GM21529 (cell line): ENCODE results near the gene ENPP6.

Experiments used
- ATAC-seq: cut with Tn5 transposase; IDR thresholded peaks from one replicate; pipeline ENCODE4 v1.9.1; 2021; ENCODE audit not compliant: unreplicated experiment

The ENPP6 gene

GRCh38 chr4:184192933-184193332, 24.7 kb downstream of the ENPP6 start:
- no peak for ATAC-seq

GRCh38 chr4:184191267-184191666, 26.4 kb downstream of the ENPP6 start:
- ATAC-seq, result no peak

DNA sequence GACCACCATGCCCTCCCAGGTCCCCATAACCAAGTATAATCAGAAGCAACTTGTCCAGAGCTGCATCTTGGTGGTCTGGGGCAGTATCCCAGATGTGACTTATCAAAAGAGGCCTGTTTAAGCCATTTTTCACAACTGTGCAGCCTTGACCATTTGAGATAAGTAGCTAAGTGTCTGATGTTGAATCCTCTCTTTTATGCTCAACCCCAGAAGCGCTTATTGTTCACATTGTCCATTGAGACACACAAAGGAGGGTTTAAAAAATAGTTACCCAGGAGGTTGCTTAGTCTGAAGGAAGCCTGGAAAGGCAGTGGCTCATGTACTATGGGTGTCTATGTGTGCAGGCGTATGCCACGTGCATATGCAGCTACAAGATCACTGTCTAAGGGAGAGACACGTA, 27.0 kb downstream of the ENPP6 start:
- ATAC-seq, result no peak

- no peak for ATAC-seq
Measured at GRCh38 chr4:184189966-184190365, 27.7 kb downstream of the ENPP6 start.

GRCh38 chr4:184188443-184189400, 29.0 kb downstream of the ENPP6 start:
- no peak for ATAC-seq

GRCh38 chr4:184177271-184177670, 40.4 kb downstream of the ENPP6 start:
- no peak for ATAC-seq

DNA sequence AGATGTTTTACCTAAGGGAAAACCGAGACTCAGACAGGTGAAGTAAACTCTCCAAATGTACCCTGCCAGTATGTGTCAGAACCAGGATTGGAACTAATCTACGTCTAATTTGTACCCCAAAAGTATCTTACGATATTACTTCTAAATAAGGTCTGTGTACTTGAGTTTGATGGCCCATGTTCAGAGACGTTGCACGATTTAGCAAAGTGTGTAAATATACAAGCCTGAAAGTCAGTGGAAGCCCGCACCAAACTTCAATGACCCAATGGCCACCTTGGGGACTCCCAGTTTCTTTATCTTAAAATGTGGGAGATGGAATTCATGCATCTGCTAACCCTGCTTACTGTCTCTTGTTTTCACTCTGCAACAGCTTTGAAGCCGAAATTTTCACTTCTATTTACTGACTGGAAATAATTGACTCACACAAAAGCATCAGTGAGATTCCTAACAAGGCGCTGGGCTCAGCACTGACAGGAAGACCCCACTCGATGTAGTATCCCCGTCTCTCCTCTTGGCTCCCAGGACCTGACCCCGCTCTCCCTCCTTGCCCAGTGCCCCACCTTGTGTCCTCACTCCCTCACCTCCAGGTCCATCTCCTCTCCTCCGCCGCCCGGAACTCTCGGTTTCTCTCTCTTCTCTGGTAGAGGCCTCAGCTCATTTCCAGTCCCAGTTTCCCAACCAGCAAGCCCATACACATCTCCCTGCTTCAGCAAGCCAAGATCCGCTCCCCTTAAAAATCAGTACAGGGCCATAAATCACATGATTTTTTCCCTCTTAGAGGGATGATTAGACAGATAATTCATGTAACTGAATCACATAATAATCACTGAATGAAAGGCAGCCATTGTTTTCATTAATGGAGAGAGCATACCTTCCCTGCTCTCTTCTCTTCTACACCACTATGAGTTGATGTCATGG, 42.8 kb downstream of the ENPP6 start:
- ATAC-seq, result no peak

DNA sequence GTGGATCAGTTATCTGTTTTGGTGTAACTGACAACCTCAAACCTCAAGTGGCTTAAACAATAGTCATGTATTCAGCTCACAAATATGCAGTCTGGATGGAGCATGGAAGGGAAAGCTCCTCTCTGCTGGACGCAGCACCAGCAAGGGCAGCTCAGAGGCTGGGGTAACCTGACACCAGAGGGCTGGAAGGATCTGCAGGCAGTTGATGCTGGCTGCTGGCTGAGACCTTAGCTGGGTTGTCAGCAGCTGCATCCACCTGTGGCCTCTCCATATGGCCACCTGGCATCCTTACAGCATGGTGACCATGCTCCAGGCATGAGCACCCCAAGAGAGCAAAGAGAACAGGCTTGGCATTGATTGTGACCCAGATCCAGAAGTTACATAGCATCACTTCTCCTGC, 46.7 kb downstream of the ENPP6 start:
- no peak for ATAC-seq

- ATAC-seq, result no peak
Measured at GRCh38 chr4:184169225-184169867, 48.3 kb downstream of the ENPP6 start.

- peak; percentile 85 for ATAC-seq
Measured at GRCh38 chr4:184168406-184169019, 49.2 kb downstream of the ENPP6 start.

DNA sequence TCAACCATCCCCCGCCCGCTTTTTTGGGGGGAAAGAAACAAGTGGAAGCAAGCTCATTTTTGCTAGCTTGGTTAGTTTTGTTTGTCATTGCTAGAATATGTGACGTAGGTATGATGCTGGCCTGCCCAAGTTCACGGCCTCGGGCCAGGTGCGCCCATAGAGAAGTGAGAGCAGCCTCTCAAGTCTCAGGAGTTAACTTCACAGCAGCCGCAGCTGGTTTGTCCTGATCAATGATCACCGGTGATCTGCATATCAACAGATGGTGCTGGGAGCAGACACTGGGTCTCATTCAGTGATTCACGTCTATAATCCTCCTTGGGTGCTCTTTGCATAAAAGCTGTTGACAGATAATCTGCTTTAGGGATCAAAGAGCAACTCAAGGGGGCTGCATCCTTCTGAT, 50.1 kb downstream of the ENPP6 start:
- ATAC-seq, result peak; percentile 84

- no peak for ATAC-seq
Measured at GRCh38 chr4:184166736-184167135, 50.9 kb downstream of the ENPP6 start.

DNA sequence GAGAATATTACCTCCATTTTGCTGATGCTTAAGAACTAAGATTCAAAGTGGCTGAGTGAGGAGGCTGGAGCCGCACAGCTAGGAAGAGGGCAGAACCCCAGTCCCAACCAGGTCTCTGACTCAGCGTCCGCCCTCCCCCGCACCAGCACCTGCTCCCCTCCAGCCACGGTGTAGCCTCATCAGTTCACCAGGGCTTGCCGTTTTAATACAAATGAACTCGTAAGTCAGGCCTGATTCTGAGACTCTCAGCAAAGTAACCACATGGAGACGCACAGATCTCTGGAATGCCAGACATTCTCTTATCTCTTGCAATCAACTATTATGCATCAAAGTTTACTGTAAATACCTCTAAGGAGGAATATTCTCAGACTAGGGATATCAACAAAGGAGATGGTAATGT, 52.4 kb downstream of the ENPP6 start:
- no peak for ATAC-seq

DNA sequence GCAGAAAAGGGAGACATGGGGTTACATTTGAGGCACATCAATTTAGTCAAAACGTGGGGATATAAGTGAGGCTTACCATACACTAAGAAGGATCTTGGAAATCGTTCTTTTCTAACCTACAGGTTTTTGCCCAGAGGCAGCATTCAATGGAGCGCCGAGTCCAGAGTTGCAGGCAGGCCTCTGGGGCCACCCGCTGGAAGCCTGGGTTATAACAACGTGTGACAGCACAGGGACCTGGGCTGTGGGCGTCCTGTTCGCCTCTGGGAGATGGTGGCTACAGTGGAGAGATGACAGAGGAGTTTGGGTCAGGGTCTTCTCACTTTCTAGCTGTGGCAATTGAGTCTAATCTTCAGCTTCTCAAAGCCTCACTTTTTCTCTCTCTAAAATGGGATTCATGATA, 53.9 kb downstream of the ENPP6 start:
- ATAC-seq, result no peak

DNA sequence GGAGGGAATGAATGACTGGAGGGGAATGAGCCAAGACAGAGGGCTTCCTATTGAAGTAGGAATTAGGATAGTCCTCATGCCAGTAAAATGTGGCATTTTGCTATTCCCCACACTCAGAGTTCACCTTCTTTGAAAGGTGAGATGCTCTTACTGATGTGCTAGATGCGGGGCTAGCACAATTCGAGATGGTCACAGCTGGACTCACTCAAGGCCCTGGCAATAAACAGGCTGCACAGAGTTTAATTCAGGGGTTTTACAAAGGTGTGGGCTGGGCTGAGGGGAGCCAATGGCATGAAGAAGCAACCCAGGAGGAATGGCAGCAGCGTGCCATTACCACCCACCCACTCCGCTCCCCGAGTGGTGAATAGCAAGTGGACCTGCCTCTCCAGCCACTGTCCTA, 55.1 kb downstream of the ENPP6 start:
- ATAC-seq, result no peak

GRCh38 chr4:184157322-184157721, 60.4 kb downstream of the ENPP6 start:
- no peak for ATAC-seq

DNA sequence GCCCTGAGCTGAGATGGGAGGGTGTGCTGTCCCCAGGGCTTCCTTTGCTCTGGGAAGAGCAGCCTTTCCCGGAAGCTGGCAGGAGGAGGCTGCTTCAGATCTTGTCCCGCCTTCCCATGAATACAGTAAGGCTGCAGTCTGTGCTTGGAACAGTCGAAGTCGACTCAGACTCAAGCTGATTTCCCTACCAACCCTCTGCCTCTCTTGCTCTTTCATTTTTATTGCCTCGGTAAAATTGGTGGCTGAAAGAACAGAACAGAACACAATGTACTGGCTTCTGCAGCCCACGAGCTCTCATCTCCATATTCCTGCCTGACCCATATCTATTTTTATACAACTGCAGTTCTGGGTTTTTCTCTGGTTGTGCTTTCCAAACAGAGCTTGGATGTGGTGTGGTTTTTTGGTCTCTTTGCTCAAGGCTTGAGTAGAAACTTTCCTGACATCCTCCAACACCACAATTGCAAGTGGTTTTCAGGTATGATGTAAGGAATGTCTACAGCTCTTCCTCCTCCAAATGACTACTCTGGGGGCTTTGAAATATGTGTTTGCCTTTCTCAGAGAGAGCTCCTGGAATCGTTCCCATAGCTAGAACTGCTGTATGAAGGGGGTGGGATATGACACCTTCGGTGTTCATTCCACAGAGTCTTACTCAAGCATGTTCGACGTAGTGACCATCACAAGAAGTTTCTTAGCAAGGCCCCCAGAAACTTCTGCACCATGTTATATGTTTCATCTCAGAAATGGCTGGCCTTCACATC, 61.3 kb downstream of the ENPP6 start:
- no peak for ATAC-seq

- ATAC-seq, result no peak
Measured at GRCh38 chr4:184154199-184154598, 63.5 kb downstream of the ENPP6 start.

DNA sequence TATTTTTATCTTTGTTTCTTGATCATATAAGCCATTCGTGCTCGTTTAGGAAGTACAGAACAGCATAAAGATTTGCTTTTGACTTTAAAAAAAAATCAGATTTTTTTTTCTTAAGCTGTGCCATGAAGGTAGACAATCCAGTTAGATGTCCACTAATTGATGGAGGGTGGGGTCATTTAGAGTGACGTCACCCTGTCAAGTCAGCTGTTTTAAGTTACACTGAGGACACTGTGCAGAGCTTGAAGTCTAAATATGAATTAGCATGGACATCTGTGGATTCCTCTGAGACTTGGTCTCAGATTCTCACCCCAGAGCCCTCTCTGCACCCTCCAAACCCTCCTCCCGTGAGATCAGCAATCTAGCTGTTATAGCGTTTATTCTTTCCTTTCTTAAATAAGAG, 63.9 kb downstream of the ENPP6 start:
- ATAC-seq, result no peak

DNA sequence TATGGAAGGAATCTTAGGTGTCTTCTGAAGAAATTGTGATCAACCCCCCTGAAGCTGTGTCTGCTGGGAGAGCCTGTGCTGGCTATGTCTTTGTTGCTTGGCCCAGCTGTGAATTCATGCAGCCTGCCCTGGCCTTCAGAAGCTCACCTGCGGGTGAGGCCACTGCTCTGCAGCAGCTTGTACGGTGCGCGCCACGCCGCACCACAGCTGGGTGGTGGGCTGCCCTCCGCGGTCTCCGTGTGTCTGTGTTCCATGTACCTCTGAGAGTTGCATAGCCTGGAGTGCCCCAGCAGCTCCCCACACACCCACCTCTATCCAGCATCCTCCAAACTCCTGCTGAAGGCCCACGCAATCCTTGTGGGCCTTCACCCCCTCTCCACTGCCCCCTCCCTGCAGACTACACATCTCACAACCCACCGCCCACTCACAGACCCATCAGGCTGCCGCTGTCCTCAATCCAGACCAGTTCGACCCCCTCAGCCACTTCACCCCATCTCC, 65.6 kb downstream of the ENPP6 start:
- no peak for ATAC-seq
